ENCODE results near the gene UBA6. TPM values are rescaled to one million over a fixed set of nuclear protein-coding genes. Genes with fewer than 3 reads are reported as not detected.

UBA6 gene
- polyA plus RNA-seq, 1 of the 3 experiments (the other 2 are of a cell fraction): 51.0 TPM

- Histone ChIP-seq H3K27ac (ENCODE audit: low read depth in 2 of 2, low read length in 1 of 2) (no peak overlapping the region), H3K9me3 (no peaks in the 10 kb centered on the region), H4K20me1 (ENCODE audit: insufficient read depth) (no peaks in the 10 kb centered on the region), H3K4me2 (no peak overlapping the region), H3K4me1 (ENCODE audit: control insufficient read depth in 1 of 2, insufficient read depth in 2 of 2, low read depth in 1 of 2, low read length in 1 of 2) (no peaks in the 10 kb centered on the region), H3K4me3 (ENCODE audit: low read depth in 2 of 2, low read length in 1 of 2) (no peak overlapping the region), H3K9me2 (no peaks in the 10 kb centered on the region; the same call in 1 of the 2 replicates), H3K79me2 (ENCODE audit: insufficient read depth) (no peaks in the 10 kb centered on the region), H3F3A (replicated peaks; ENCODE audit: insufficient read depth) (peaks cover 17% of the 10 kb centered on the region), H3K27me3 (ENCODE audit: insufficient read depth) (no peaks in the 10 kb centered on the region), H3K36me3 (replicated peaks in 1 of 2; ENCODE audit: control insufficient read depth in 1 of 2, insufficient read depth in 2 of 2, low read length in 1 of 2) (peaks cover 81 to 83% of the 10 kb centered on the region in 2 experiments), H2AFZ (ENCODE audit: low read depth) (no peak overlapping the region), H3K9ac (no peak overlapping the region)
- ChIA-PET POLR2A (no interaction called here), CTCF (no interaction called here)
- no peak for TF ChIP-seq TCF12 (IDR thresholded peaks at IDR 0.05)
- TF ChIP-seq EP300 (IDR thresholded peaks at IDR 0.05; ENCODE audit: borderline replicate concordance in 1 of 2, low read depth in 1 of 2, low read length in 1 of 2): no peak
- no peak for TF ChIP-seq MXI1 (IDR thresholded peaks at IDR 0.05; ENCODE audit: low read depth, low read length)
- no peak for TF ChIP-seq RFX5 (IDR thresholded peaks at IDR 0.05; ENCODE audit: low read length)
- TF ChIP-seq ELF1 (IDR thresholded peaks at IDR 0.05): no peak
- no peak for TF ChIP-seq TAF1 (IDR thresholded peaks at IDR 0.05; ENCODE audit: borderline replicate concordance, low read depth, low read length)
- no peak for TF ChIP-seq POLR2AphosphoS5 (IDR thresholded peaks at IDR 0.05; ENCODE audit: low read depth, low read length)
- no peak for TF ChIP-seq USF2 (IDR thresholded peaks at IDR 0.05; ENCODE audit: borderline replicate concordance, low read depth, low read length)
- DNase-seq: no peak
- WGBS (ENCODE audit: low lambda C conversion rate): 75% methylated on average over 2 of the region's 2 CpGs
These were observed 66.2 kb downstream of the UBA6 start for GRCh38 chr4:67634741-67635140.

DNA sequence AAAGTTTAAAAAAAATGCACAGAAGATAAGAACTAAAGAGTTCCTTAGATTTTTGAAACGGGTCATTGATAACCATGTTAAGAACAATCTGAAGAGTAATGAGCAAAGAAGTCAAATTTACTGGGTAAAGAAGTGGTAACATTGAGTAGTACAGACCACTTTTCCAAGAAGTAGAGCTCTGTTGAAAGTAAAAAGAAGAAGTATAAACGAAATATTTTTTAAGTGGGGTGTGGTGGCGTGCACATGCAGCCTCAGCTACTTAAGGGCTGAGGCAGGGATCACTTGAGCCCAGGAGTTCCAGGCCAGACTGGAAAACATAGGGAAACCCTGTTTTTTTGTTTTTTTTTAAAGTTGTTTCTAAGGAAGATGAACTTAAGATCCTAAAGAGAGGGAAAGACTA, 68.5 kb downstream of the UBA6 start:
- Histone ChIP-seq H3K4me3 (ENCODE audit: low read depth in 2 of 2, low read length in 1 of 2) (no peak overlapping the region), H4K20me1 (ENCODE audit: insufficient read depth) (no peaks in the 10 kb centered on the region), H3K9me3 (no peaks in the 10 kb centered on the region), H3K4me1 (ENCODE audit: control insufficient read depth in 1 of 2, insufficient read depth in 2 of 2, low read depth in 1 of 2, low read length in 1 of 2) (no peaks in the 10 kb centered on the region), H3K9me2 (no peaks in the 10 kb centered on the region; the same call in 1 of the 2 replicates), H3K27ac (ENCODE audit: low read depth in 2 of 2, low read length in 1 of 2) (no peak overlapping the region), H3K4me2 (no peak overlapping the region), H3K79me2 (ENCODE audit: insufficient read depth) (no peaks in the 10 kb centered on the region; the same call in 1 of the 2 replicates), H3K36me3 (replicated peaks in 1 of 2; ENCODE audit: control insufficient read depth in 1 of 2, insufficient read depth in 2 of 2, low read length in 1 of 2) (peaks cover 85% of the 10 kb centered on the region in 2 experiments), H3F3A (replicated peaks; ENCODE audit: insufficient read depth) (peaks cover 7% of the 10 kb centered on the region), H2AFZ (ENCODE audit: low read depth) (no peak overlapping the region), H3K9ac (no peak overlapping the region), H3K27me3 (ENCODE audit: insufficient read depth) (no peaks in the 10 kb centered on the region)
- TF ChIP-seq, protein P1, sequence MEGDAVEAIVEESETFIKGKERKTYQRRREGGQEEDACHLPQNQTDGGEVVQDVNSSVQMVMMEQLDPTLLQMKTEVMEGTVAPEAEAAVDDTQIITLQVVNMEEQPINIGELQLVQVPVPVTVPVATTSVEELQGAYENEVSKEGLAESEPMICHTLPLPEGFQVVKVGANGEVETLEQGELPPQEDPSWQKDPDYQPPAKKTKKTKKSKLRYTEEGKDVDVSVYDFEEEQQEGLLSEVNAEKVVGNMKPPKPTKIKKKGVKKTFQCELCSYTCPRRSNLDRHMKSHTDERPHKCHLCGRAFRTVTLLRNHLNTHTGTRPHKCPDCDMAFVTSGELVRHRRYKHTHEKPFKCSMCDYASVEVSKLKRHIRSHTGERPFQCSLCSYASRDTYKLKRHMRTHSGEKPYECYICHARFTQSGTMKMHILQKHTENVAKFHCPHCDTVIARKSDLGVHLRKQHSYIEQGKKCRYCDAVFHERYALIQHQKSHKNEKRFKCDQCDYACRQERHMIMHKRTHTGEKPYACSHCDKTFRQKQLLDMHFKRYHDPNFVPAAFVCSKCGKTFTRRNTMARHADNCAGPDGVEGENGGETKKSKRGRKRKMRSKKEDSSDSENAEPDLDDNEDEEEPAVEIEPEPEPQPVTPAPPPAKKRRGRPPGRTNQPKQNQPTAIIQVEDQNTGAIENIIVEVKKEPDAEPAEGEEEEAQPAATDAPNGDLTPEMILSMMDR (IDR thresholded peaks at IDR 0.05): no peak
- no peak for TF ChIP-seq TEAD4 (IDR thresholded peaks at IDR 0.05; ENCODE audit: borderline replicate concordance, insufficient read depth)
- no peak for TF ChIP-seq FOSL2 (IDR thresholded peaks at IDR 0.05; ENCODE audit: borderline replicate concordance, low read depth)
- no peak for TF ChIP-seq NRF1 (IDR thresholded peaks at IDR 0.05; ENCODE audit: low read depth, low read length)
- TF ChIP-seq, protein P2, sequence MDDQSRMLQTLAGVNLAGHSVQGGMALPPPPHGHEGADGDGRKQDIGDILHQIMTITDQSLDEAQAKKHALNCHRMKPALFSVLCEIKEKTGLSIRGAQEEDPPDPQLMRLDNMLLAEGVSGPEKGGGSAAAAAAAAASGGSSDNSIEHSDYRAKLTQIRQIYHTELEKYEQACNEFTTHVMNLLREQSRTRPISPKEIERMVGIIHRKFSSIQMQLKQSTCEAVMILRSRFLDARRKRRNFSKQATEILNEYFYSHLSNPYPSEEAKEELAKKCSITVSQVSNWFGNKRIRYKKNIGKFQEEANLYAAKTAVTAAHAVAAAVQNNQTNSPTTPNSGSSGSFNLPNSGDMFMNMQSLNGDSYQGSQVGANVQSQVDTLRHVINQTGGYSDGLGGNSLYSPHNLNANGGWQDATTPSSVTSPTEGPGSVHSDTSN (IDR thresholded peaks at IDR 0.05): no peak
- no peak for TF ChIP-seq GATA2 (CRISPR knock-in tag; IDR thresholded peaks at IDR 0.05)
- no peak for TF ChIP-seq NFIC (IDR thresholded peaks at IDR 0.05; ENCODE audit: borderline replicate concordance)
- TF ChIP-seq, protein P3, sequence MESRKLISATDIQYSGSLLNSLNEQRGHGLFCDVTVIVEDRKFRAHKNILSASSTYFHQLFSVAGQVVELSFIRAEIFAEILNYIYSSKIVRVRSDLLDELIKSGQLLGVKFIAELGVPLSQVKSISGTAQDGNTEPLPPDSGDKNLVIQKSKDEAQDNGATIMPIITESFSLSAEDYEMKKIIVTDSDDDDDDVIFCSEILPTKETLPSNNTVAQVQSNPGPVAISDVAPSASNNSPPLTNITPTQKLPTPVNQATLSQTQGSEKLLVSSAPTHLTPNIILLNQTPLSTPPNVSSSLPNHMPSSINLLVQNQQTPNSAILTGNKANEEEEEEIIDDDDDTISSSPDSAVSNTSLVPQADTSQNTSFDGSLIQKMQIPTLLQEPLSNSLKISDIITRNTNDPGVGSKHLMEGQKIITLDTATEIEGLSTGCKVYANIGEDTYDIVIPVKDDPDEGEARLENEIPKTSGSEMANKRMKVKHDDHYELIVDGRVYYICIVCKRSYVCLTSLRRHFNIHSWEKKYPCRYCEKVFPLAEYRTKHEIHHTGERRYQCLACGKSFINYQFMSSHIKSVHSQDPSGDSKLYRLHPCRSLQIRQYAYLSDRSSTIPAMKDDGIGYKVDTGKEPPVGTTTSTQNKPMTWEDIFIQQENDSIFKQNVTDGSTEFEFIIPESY (IDR thresholded peaks at IDR 0.05; ENCODE audit: borderline replicate concordance, low read depth): no peak
- TF ChIP-seq SMC3 (IDR thresholded peaks at IDR 0.05; ENCODE audit: low read depth, low read length): no peak
- ChIA-PET CTCF (interaction anchor here (0.7 to 1.7 kb wide), 4 partner anchors 8 to 69 kb away, joined by 3 to 4 read pairs (median 3); partner anchors contain the start of gene UBA6), POLR2A (no interaction called here)
- 90% methylated on average over 3 of the region's 3 CpGs for WGBS (ENCODE audit: low lambda C conversion rate)
- DNase-seq: no peak
